Measurements from ENCODE around the gene COL11A1. TPM values are rescaled to one million over a fixed set of nuclear protein-coding genes. Genes with fewer than 3 reads are reported as not detected.
"Not testable (repeated sequence)": the region's sequence is repeated elsewhere in the genome, so short reads cannot be mapped to it uniquely, and the experiment has no call there.

Gene COL11A1
- total and polyA plus RNA-seq, 9 of the 15 experiments (the other 6 are each of a cell fraction or from before 2014, with no cell fraction given): 0.07 TPM; not detected in 8

GRCh38 chr1:102937401-102937800 lies 170.9 kb downstream of the COL11A1 start:
- H3K27me3 ChIP-seq (ENCODE audit: control insufficient read depth in 2 of 2, insufficient read depth in 2 of 2, low read length in 2 of 2): no peaks in the 10 kb centered on the region
- 0% methylated on average over 3 of the region's 3 CpGs for WGBS (ENCODE audit: insufficient coverage, low coverage, missing lambda C conversion rate)
- H3K27ac ChIP-seq (ENCODE audit: extremely low read depth, low read depth, low read length): no peak overlapping the region
- in situ Hi-C loops (cut with MboI) (no loop called here), intact Hi-C loops (cut with micrococcal nuclease) (no loop called here)
- H4K20me1 ChIP-seq (replicated peaks; ENCODE audit: control insufficient read depth, insufficient read depth, low read length): no peaks in the 10 kb centered on the region
- TF ChIP-seq NRF1 (conservative IDR thresholded peaks at IDR 0.05 in 1 of 2, IDR thresholded peaks at IDR 0.05 in 1 of 2) (no peak), FOSL1 (tag; conservative IDR thresholded peaks at IDR 0.05) (no peak), MXI1 (IDR thresholded peaks at IDR 0.05; ENCODE audit: low read depth, low read length) (no peak), SUPT5H (IDR thresholded peaks at IDR 0.05) (no peak), TRIM28 (IDR thresholded peaks at IDR 0.05) (no peak), ELK3 (CRISPR knock-in tag; IDR thresholded peaks at IDR 0.05) (no peak), DMBX1 (CRISPR knock-in tag; IDR thresholded peaks at IDR 0.05; ENCODE audit: borderline replicate concordance) (no peak), SP2 (IDR thresholded peaks at IDR 0.05; ENCODE audit: extremely low read depth, low read depth, low read length, poor library complexity, severe bottlenecking) (no peak), ZNF134 (CRISPR knock-in tag; conservative IDR thresholded peaks at IDR 0.05) (no peak)
- ChIA-PET CTCF (ENCODE audit: low intra/inter-chr PET ratio) (no interaction called here), POLR2A (no interaction called here)
- H3K4me2 ChIP-seq (ENCODE audit: insufficient read depth, low read length): no peak overlapping the region
- no peaks in the 10 kb centered on the region for H3K9me3 ChIP-seq (replicated peaks; ENCODE audit: control insufficient read depth, insufficient read depth, low read depth, low read length)
- H3K4me1 ChIP-seq (replicated peaks in 1 of 2; ENCODE audit: control insufficient read depth in 2 of 2, insufficient read depth in 2 of 2, low read length in 2 of 2): no peaks in the 10 kb centered on the region
- no peaks in the 10 kb centered on the region for H3K9me1 ChIP-seq (ENCODE audit: control insufficient read depth, insufficient read depth, low read length)
- DNase-seq (ENCODE audit: extremely low read depth in 1 of 4, low spot score in 3 of 4) (no peak), FAIRE-seq (no peak), ATAC-seq (no peak)
- no peaks in the 10 kb centered on the region for H3K36me3 ChIP-seq (ENCODE audit: control insufficient read depth, insufficient read depth, low read length)
- H2AFZ ChIP-seq (ENCODE audit: low read depth, low read length): no peak overlapping the region
- no peaks in the 10 kb centered on the region for H3K79me2 ChIP-seq (ENCODE audit: control insufficient read depth, insufficient read depth, low read length)
- H3K4me3 ChIP-seq: no peak overlapping the region
- H3K9ac ChIP-seq (ENCODE audit: insufficient read depth in 1 of 2, low read depth in 2 of 2, low read length in 2 of 2): no peak overlapping the region
- no TSS peak for BruUV-seq (replicated peaks)

- H3K4me1 ChIP-seq (replicated peaks in 1 of 2; ENCODE audit: control insufficient read depth in 2 of 2, insufficient read depth in 2 of 2, low read length in 2 of 2); H3K9me3 ChIP-seq (replicated peaks; ENCODE audit: control insufficient read depth, insufficient read depth, low read depth, low read length); FAIRE-seq; H3K27me3 ChIP-seq (ENCODE audit: control insufficient read depth in 2 of 2, insufficient read depth in 2 of 2, low read length in 2 of 2); POLR2A ChIA-PET; in situ Hi-C loops (cut with MboI); H3K4me3 ChIP-seq; ATAC-seq; H4K20me1 ChIP-seq (replicated peaks; ENCODE audit: control insufficient read depth, insufficient read depth, low read length); BruUV-seq (replicated peaks); H3K36me3 ChIP-seq (ENCODE audit: control insufficient read depth, insufficient read depth, low read length); DNase-seq (ENCODE audit: extremely low read depth in 1 of 4, low spot score in 3 of 4); CTCF ChIA-PET (ENCODE audit: low intra/inter-chr PET ratio); H3K27ac ChIP-seq (ENCODE audit: extremely low read depth, low read depth, low read length); H3K9me1 ChIP-seq (ENCODE audit: control insufficient read depth, insufficient read depth, low read length); H3K4me2 ChIP-seq (ENCODE audit: insufficient read depth, low read length); intact Hi-C loops (cut with micrococcal nuclease); H3K9ac ChIP-seq (ENCODE audit: insufficient read depth in 1 of 2, low read depth in 2 of 2, low read length in 2 of 2); H2AFZ ChIP-seq (ENCODE audit: low read depth, low read length); H3K79me2 ChIP-seq (ENCODE audit: control insufficient read depth, insufficient read depth, low read length): not testable (repeated sequence)
- WGBS (ENCODE audit: insufficient coverage, low coverage, missing lambda C conversion rate): no CpG with 5 or more reads among the region's 9 CpGs
Measured at GRCh38 chr1:102933362-102933761, 175.0 kb downstream of the COL11A1 start.
